ENCODE results near the gene MSH2. TPM values are rescaled to one million over a fixed set of nuclear protein-coding genes. Genes with fewer than 3 reads are reported as not detected.

Gene MSH2
- total RNA-seq, 2 donors from 2014 or later, result 126 to 135 TPM

GRCh38 chr2:47490406-47490805, 87.5 kb downstream of the MSH2 start:
- Histone ChIP-seq H3K9me3 (ENCODE audit: control insufficient read depth, low read length) (no peaks in the 10 kb centered on the region), H3K4me3 (ENCODE audit: low read length) (no peak overlapping the region), H3K27ac (ENCODE audit: low read depth, low read length) (no peak overlapping the region), H3K9ac (ENCODE audit: extremely low read depth, low read length, poor library complexity, severe bottlenecking) (no peak overlapping the region), H3K27me3 (ENCODE audit: control insufficient read depth, insufficient read depth, low read length, poor library complexity, severe bottlenecking) (no peaks in the 10 kb centered on the region), H3K4me1 (ENCODE audit: control insufficient read depth, insufficient read depth, low read length) (no peaks in the 10 kb centered on the region), H3K36me3 (ENCODE audit: control insufficient read depth, insufficient read depth, low read length) (peaks cover 28% of the 10 kb centered on the region)
- no peak overlapping the region for H3K4me3 Mint-ChIP-seq
- no peak for DNase-seq
- H3K4me1 Mint-ChIP-seq, result peaks cover 7% of the 10 kb centered on the region
- TF ChIP-seq CTCF (conservative IDR thresholded peaks at IDR 0.05), result no peak
- peaks cover 2% of the 10 kb centered on the region for H3K9me3 Mint-ChIP-seq
- H3K27ac Mint-ChIP-seq, result no peak overlapping the region
- no peaks in the 10 kb centered on the region for H3K27me3 Mint-ChIP-seq (ENCODE audit: insufficient read depth)
- H3K36me3 Mint-ChIP-seq (ENCODE audit: low read depth), result peaks cover 13% of the 10 kb centered on the region
- WGBS, 2 experiments (ENCODE audit: insufficient coverage in 1 of 2, insufficient read length in 1 of 2), result 89 to 93% methylated on average over 4 to 6 of the region's 6 CpGs

- Histone ChIP-seq H3K4me3 (ENCODE audit: low read length) (no peak overlapping the region), H3K9me3 (ENCODE audit: control insufficient read depth, low read length) (peaks cover 6% of the 10 kb centered on the region), H3K9ac (ENCODE audit: extremely low read depth, low read length, poor library complexity, severe bottlenecking) (no peak overlapping the region), H3K36me3 (ENCODE audit: control insufficient read depth, insufficient read depth, low read length) (no peaks in the 10 kb centered on the region), H3K4me1 (ENCODE audit: control insufficient read depth, insufficient read depth, low read length) (no peaks in the 10 kb centered on the region), H3K27ac (ENCODE audit: low read depth, low read length) (no peak overlapping the region), H3K27me3 (ENCODE audit: control insufficient read depth, insufficient read depth, low read length, poor library complexity, severe bottlenecking) (no peaks in the 10 kb centered on the region)
- peaks cover 11% of the 10 kb centered on the region for H3K36me3 Mint-ChIP-seq (ENCODE audit: low read depth)
- H3K4me1 Mint-ChIP-seq, result no peaks in the 10 kb centered on the region
- H3K27ac Mint-ChIP-seq, result no peak overlapping the region
- TF ChIP-seq CTCF (conservative IDR thresholded peaks at IDR 0.05), result no peak
- no peaks in the 10 kb centered on the region for H3K27me3 Mint-ChIP-seq (ENCODE audit: insufficient read depth)
- peaks cover 18% of the 10 kb centered on the region for H3K9me3 Mint-ChIP-seq
- no peak for DNase-seq
- no peak overlapping the region for H3K4me3 Mint-ChIP-seq
- 96 to 97% methylated on average over 5 to 12 of the region's 12 CpGs for WGBS, 2 experiments (ENCODE audit: insufficient coverage in 1 of 2, insufficient read length in 1 of 2)
These were observed 90.5 kb downstream of the MSH2 start for GRCh38 chr2:47493317-47494035.

GRCh38 chr2:47494267-47495130, 91.5 kb downstream of the MSH2 start:
- Mint-ChIP-seq H3K27me3 (ENCODE audit: insufficient read depth) (no peaks in the 10 kb centered on the region), H3K4me3 (no peak overlapping the region), H3K4me1 (no peaks in the 10 kb centered on the region), H3K9me3 (peaks cover 27% of the 10 kb centered on the region), H3K36me3 (ENCODE audit: low read depth) (peaks cover 17% of the 10 kb centered on the region), H3K27ac (no peak overlapping the region)
- H3K4me1 ChIP-seq (ENCODE audit: control insufficient read depth, insufficient read depth, low read length), result no peaks in the 10 kb centered on the region
- no peak for DNase-seq
- H3K27ac ChIP-seq (ENCODE audit: low read depth, low read length), result no peak overlapping the region
- no peak overlapping the region for H3K4me3 ChIP-seq (ENCODE audit: low read length)
- no peaks in the 10 kb centered on the region for H3K36me3 ChIP-seq (ENCODE audit: control insufficient read depth, insufficient read depth, low read length)
- H3K9ac ChIP-seq (ENCODE audit: extremely low read depth, low read length, poor library complexity, severe bottlenecking), result no peak overlapping the region
- WGBS, 2 experiments (ENCODE audit: insufficient coverage in 1 of 2, insufficient read length in 1 of 2), result 94 to 97% methylated on average over 5 to 16 of the region's 16 CpGs
- TF ChIP-seq CTCF (conservative IDR thresholded peaks at IDR 0.05), result no peak
- no peaks in the 10 kb centered on the region for H3K27me3 ChIP-seq (ENCODE audit: control insufficient read depth, insufficient read depth, low read length, poor library complexity, severe bottlenecking)
- H3K9me3 ChIP-seq (ENCODE audit: control insufficient read depth, low read length), result peaks cover 16% of the 10 kb centered on the region
